PC-9 (cell line): ENCODE results near the gene ASCL3.

ENCODE experiments used
- EZH2 ChIP-seq: fragments of 200-600 bp; sonication (generic); IDR thresholded peaks from 2 replicates; pipeline ENCODE4 v1.8.0; 2017; ENCODE audit warnings: antibody characterized with exemption, low read depth
- TF ChIP-seq, protein P1 (sequence below): fragments of 200-600 bp; sonication (generic); conservative IDR thresholded peaks from 2 replicates; pipeline ENCODE4 v1.6.1; 2017; ENCODE audit warnings: mixed run types, antibody characterized with exemption, mild to moderate bottlenecking, moderate library complexity

GRCh38 chr11:8973121-8973520, 30.3 kb upstream of the ASCL3 start:
- TF ChIP-seq, protein P1, sequence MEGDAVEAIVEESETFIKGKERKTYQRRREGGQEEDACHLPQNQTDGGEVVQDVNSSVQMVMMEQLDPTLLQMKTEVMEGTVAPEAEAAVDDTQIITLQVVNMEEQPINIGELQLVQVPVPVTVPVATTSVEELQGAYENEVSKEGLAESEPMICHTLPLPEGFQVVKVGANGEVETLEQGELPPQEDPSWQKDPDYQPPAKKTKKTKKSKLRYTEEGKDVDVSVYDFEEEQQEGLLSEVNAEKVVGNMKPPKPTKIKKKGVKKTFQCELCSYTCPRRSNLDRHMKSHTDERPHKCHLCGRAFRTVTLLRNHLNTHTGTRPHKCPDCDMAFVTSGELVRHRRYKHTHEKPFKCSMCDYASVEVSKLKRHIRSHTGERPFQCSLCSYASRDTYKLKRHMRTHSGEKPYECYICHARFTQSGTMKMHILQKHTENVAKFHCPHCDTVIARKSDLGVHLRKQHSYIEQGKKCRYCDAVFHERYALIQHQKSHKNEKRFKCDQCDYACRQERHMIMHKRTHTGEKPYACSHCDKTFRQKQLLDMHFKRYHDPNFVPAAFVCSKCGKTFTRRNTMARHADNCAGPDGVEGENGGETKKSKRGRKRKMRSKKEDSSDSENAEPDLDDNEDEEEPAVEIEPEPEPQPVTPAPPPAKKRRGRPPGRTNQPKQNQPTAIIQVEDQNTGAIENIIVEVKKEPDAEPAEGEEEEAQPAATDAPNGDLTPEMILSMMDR: no peak
- TF ChIP-seq EZH2: no peak
